ENCODE measurements around the gene ITGA5. TPM values are rescaled to one million over a fixed set of nuclear protein-coding genes. Genes with fewer than 3 reads are reported as not detected.

ITGA5 gene
- 10 to 100 TPM; 78.5 to 88.2 TPM for total RNA-seq

DNA sequence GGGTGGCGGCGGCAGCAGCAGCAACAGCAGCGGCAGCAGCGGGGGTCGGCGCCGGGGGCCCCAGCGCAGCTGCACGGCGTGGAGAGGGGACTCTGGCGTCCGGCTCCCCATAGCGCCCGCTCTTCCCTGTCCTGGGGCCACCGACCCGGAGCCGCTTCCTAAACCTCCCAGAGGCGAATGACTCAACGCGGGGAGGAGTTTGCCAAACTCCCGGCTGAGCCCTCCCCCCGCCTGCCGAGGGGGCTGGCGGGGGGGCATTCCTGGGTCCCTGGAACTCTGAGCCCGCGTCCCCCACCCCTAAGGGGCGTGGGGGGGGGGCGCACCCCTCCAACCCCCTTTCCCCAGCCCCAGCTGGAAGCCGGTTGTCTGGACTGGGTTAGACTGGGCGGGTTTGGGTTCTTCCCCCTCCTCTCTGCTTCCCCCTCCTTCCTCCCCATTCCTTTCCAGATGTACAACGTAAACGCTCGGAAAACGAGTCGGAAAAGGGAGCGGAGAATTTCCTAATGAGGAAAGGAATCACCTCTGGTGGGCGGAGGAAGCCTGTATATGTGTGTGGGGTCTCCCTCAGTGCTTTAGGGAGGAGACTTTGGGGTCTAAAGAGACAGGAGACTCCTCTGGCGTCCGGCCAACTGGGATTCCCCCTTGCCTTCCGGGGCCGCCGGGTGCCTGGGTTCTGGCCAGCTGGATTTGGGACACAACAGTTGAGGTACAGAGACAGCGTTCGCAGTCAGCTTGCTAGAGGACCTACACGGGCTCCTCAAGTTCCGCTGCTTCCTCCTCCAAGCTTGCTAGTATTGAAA, at the start of gene ITGA5:
TSS of gene ITGA5 (minus strand) at position 179 of the 800 bp plus-strand sequence. CDS start at position 111, 68 bp downstream.

GRCh38 chr12:54384591-54385041, 34.5 kb downstream of the ITGA5 start, which contains the start of gene ZNF385A:
Gene ZNF385A (minus strand): TSS chr12:54384733. CDS start chr12:54384514, 219 bp downstream.

DNA sequence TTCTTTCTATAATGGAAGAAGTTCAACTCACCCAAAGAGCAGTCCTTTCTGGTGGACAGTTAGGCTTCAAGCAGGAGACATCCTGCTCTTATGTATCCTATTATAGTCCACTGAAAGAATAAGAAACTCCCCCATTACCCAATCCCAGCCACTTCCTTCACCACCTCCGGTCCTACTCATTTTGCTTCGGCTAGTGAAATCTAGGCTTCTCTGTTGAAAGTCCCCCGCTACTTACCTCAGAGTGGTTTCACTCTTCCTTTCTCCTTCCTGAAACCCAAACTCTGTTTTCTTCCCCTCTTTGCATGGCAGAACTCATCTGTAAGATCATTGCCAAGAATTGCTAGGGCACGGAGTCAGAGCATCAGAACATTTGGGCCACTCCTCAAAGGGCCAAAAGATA, 54.7 kb downstream of the ITGA5 start, which contains the start of gene GPR84:
TSS of gene GPR84 (minus strand) at position 74 of the 400 bp plus-strand sequence. CDS start 635 bp downstream, outside the sequence.

Other genes with a start within 250 kb of the ITGA5 start
- gene SMUG1, start 230.3 kb downstream of the ITGA5 start, total RNA-seq = 10 to 100 TPM; 28.6 to 37.6 TPM
- gene CBX5, start 139.1 kb downstream of the ITGA5 start, total RNA-seq = 10 to 100 TPM; 15.8 to 24.6 TPM
- 100 to 1,000 TPM; 158 to 220 TPM for gene HNRNPA1, start 138.5 kb downstream of the ITGA5 start, total RNA-seq
- not detected for gene NFE2, start 118.3 kb downstream of the ITGA5 start, total RNA-seq
- gene COPZ1, start 94.1 kb downstream of the ITGA5 start, total RNA-seq = 10 to 100 TPM; 90.5 to 95.2 TPM
- gene GPR84, start 54.8 kb downstream of the ITGA5 start, total RNA-seq = under 1 TPM in 1 of 2 donors, not detected in 1; under 0.01 TPM
- 1 to 10 TPM in 1 of 2 donors, under 1 TPM in 1; 1.00 to 2.4 TPM for gene ZNF385A, start 34.5 kb downstream of the ITGA5 start, total RNA-seq
- gene GTSF1, start 54.3 kb upstream of the ITGA5 start, total RNA-seq = not detected
- not detected for gene NCKAP1L, start 78.5 kb upstream of the ITGA5 start, total RNA-seq
- under 1 TPM in 1 of 2 donors, not detected in 1; 0.33 TPM for gene PDE1B, start 130.3 kb upstream of the ITGA5 start, total RNA-seq
- not detected for gene PPP1R1A, start 169.4 kb upstream of the ITGA5 start, total RNA-seq
- gene LACRT, start 215.6 kb upstream of the ITGA5 start, total RNA-seq = not detected
- not detected for gene DCD, start 229.1 kb upstream of the ITGA5 start, total RNA-seq